ENCODE measurements around the gene CTIF.

CTIF gene

DNA sequence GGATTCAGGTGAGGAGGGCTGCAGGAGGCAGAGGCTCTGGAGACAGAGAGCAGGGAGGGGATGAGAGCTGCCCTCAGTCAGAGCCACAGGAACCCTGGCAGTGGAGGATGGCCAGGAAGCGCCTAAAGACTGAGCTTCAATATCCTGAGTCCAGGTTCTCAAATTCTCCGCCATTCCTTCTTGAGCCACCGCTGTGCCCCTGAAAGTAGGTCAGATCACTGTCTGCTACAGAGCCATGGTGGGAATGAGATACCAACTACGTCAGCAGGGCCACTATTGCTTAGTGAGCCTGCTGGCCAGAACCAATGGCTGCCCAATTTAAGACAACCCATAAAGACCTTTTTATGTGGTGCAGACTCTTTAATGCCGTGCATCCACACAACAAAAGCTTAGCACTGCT lies 155.5 kb downstream of the CTIF start:
- Histone ChIP-seq H3K9me2 (replicated peaks; ENCODE audit: insufficient read depth, low read length) (no peaks in the 10 kb centered on the region), H3K27me3 (replicated peaks; ENCODE audit: insufficient read depth, low read length) (no peaks in the 10 kb centered on the region), H3K36me3 (replicated peaks; ENCODE audit: insufficient read depth, low read length) (no peaks in the 10 kb centered on the region), H3K4me2 (ENCODE audit: low read depth, low read length) (no peak overlapping the region), H3K79me2 (ENCODE audit: low read length) (no peaks in the 10 kb centered on the region), H2AFZ (ENCODE audit: low read length) (no peak overlapping the region), H3K4me1 (ENCODE audit: low read length) (no peaks in the 10 kb centered on the region), H3K9ac (ENCODE audit: low read length) (no peak overlapping the region), H3F3A (ENCODE audit: insufficient read depth, low read length) (no peaks in the 10 kb centered on the region), H3K27ac (ENCODE audit: low read length) (no peak overlapping the region), H3K9me3 (replicated peaks; ENCODE audit: insufficient read depth, low read length) (no peaks in the 10 kb centered on the region), H4K20me1 (ENCODE audit: insufficient read depth, low read length) (no peaks in the 10 kb centered on the region), H3K4me3 (ENCODE audit: low read length) (no peak overlapping the region)
- DNase-seq: no peak
- TF ChIP-seq CTCF (IDR thresholded peaks at IDR 0.05; ENCODE audit: low read length) (no peak), EZH2phosphoT487 (IDR thresholded peaks at IDR 0.05; ENCODE audit: low read length) (no peak), EZH2 (optimal IDR thresholded peaks at IDR 0.05; ENCODE audit: low read depth, low read length) (no peak)

- no peaks in the 10 kb centered on the region for H3K27me3 ChIP-seq (replicated peaks; ENCODE audit: insufficient read depth, low read length)
- H2AFZ ChIP-seq (ENCODE audit: low read length): no peak overlapping the region
- H3K79me2 ChIP-seq (ENCODE audit: low read length): no peaks in the 10 kb centered on the region
- no peak for DNase-seq
- no peaks in the 10 kb centered on the region for H4K20me1 ChIP-seq (ENCODE audit: insufficient read depth, low read length)
- H3K9me2 ChIP-seq (replicated peaks; ENCODE audit: insufficient read depth, low read length): no peaks in the 10 kb centered on the region
- no peak overlapping the region for H3K4me3 ChIP-seq (ENCODE audit: low read length)
- H3K27ac ChIP-seq (ENCODE audit: low read length): no peak overlapping the region
- no peaks in the 10 kb centered on the region for H3K36me3 ChIP-seq (replicated peaks; ENCODE audit: insufficient read depth, low read length)
- no peaks in the 10 kb centered on the region for H3K4me1 ChIP-seq (ENCODE audit: low read length)
- no peak overlapping the region for H3K9ac ChIP-seq (ENCODE audit: low read length)
- H3F3A ChIP-seq (ENCODE audit: insufficient read depth, low read length): no peaks in the 10 kb centered on the region
- no peak overlapping the region for H3K4me2 ChIP-seq (ENCODE audit: low read depth, low read length)
- no peaks in the 10 kb centered on the region for H3K9me3 ChIP-seq (replicated peaks; ENCODE audit: insufficient read depth, low read length)
- TF ChIP-seq EZH2 (optimal IDR thresholded peaks at IDR 0.05; ENCODE audit: low read depth, low read length) (no peak), CTCF (IDR thresholded peaks at IDR 0.05; ENCODE audit: low read length) (no peak), EZH2phosphoT487 (IDR thresholded peaks at IDR 0.05; ENCODE audit: low read length) (no peak)
Observed at GRCh38 chr18:48695671-48696070, 156.8 kb downstream of the CTIF start.

DNA sequence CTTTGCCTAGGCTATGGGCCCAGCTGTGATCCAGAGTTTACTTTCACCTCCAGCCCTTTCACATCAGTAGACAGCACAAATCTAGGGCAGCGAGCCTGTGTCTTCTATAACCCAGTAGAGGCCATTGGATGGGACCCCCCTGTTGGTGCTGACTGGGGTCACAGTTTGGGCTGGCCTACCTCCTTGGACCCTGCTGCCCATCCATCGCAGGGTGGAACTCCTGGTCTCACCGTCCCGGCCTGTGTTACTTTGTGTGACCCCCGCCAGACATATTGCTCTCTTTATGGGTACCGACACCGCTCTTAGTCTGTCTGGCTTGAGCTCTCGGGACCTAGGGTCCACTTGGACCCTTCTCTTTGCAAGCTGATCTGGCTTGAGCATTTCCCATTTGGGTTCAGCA lies 157.4 kb downstream of the CTIF start:
- DNase-seq: no peak
- Histone ChIP-seq H3K4me3 (ENCODE audit: low read length) (no peak overlapping the region), H3K4me1 (ENCODE audit: low read length) (no peaks in the 10 kb centered on the region), H3K36me3 (replicated peaks; ENCODE audit: insufficient read depth, low read length) (no peaks in the 10 kb centered on the region), H4K20me1 (ENCODE audit: insufficient read depth, low read length) (no peaks in the 10 kb centered on the region), H3K27ac (ENCODE audit: low read length) (no peak overlapping the region), H3K4me2 (ENCODE audit: low read depth, low read length) (no peak overlapping the region), H3F3A (ENCODE audit: insufficient read depth, low read length) (no peaks in the 10 kb centered on the region), H3K9ac (ENCODE audit: low read length) (no peak overlapping the region), H3K27me3 (replicated peaks; ENCODE audit: insufficient read depth, low read length) (no peaks in the 10 kb centered on the region), H3K9me3 (replicated peaks; ENCODE audit: insufficient read depth, low read length) (no peaks in the 10 kb centered on the region), H2AFZ (ENCODE audit: low read length) (no peak overlapping the region), H3K9me2 (replicated peaks; ENCODE audit: insufficient read depth, low read length) (no peaks in the 10 kb centered on the region), H3K79me2 (ENCODE audit: low read length) (no peaks in the 10 kb centered on the region)
- TF ChIP-seq CTCF (IDR thresholded peaks at IDR 0.05; ENCODE audit: low read length) (no peak), EZH2 (optimal IDR thresholded peaks at IDR 0.05; ENCODE audit: low read depth, low read length) (no peak), EZH2phosphoT487 (IDR thresholded peaks at IDR 0.05; ENCODE audit: low read length) (no peak)

Measured in MM.1S (cell line).